Measurements from ENCODE around the gene ADGRD1. TPM values are rescaled to one million over a fixed set of nuclear protein-coding genes. Genes with fewer than 3 reads are reported as not detected.
A peak's percentile ranks its signal among the peaks of the same experiment; 100 is the strongest.
"Not testable (repeated sequence)": the region's sequence is repeated elsewhere in the genome, so short reads cannot be mapped to it uniquely, and the experiment has no call there.

Gene ADGRD1
- polyA plus RNA-seq, 6 donors from 2014 or later, result 0.26 to 6.6 (median 1.9) TPM

DNA sequence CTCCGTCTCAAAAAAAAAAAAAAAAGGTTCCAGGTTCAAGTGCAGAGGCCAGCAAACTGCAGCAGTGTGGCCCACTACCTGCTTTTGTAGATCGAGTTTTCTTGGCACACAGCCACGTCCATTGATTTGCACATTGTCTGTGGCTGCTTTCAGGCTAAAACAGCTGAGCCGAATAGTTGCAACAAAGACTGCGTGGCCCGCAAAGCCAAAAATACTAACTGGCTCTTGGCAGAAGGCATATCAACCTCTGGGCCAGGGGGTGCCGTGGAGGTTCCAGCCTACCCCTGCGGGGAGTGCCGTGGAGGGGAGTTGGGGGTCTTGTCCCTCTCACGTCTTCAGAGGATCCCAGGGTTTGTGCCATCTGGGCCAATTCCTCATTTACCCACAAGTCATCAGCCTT, 170.1 kb downstream of the ADGRD1 start:
- Mint-ChIP-seq H3K4me1 (peaks cover 0 to 2% (median 0%) of the 10 kb centered on the region in 3 donors), H3K27me3 (no peaks in the 10 kb centered on the region), H3K4me3 (no peak overlapping the region), H3K9me3 (no peaks in the 10 kb centered on the region), H3K27ac (no peak overlapping the region), H3K36me3 (no peaks in the 10 kb centered on the region)
- ATAC-seq (ENCODE audit: low read depth in 2 of 2), result no peak
- no peak for DNase-seq

DNA sequence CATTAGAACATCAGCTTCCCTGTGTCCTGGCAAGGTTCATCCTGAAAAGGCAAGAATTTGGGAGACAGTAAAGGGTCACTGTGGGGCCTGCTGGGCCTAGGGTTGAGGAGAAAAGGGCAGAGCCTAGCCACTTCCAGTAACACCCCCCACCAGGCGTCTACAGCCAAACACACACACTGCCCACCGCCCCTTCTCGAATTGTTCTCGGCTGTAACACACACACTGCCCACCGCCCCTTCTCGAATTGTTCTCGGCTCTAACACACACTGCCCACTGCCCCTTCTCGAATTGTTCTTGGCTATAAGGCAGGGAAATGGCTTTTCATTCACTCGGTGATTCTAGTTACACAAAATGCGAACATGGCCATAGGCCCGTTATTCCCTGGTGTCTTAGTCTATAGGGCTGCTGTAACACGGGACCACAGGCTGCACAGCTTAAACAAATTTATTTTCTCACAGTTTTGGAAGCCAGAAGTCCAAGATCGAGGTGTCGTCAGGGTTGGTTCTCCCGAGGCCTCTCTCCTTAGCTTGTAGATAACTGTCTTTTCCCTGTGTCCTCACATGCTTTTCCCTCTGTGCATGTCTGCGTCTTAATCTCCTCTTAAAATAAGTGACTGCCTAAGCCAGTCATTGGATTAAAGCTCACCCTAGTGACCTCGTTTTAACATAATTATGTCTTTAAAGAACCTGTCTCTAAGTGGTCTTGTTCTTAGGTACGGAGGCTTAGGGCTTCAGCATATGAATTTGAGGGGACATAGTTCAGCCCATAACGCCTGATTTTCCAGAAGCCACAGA, 171.0 kb downstream of the ADGRD1 start:
- Mint-ChIP-seq H3K27ac (peak overlapping the region in 2 of 6 donors; percentile 15 to 30), H3K4me3 (no peak overlapping the region), H3K4me1 (peaks cover 0 to 2% (median 0%) of the 10 kb centered on the region in 3 donors), H3K36me3 (no peaks in the 10 kb centered on the region), H3K27me3 (no peaks in the 10 kb centered on the region), H3K9me3 (no peaks in the 10 kb centered on the region)
- ATAC-seq (ENCODE audit: low read depth in 2 of 2) (no peak), DNase-seq (no peak)

- ATAC-seq (ENCODE audit: low read depth in 2 of 2) (no peak), DNase-seq (no peak)
- no peaks in the 10 kb centered on the region for H3K9me3 Mint-ChIP-seq
- peak overlapping the region in 2 of 6 donors; percentile 7 to 55 for H3K27ac Mint-ChIP-seq
- H3K27me3 Mint-ChIP-seq, result peaks cover 0 to under 1% (median 0%) of the 10 kb centered on the region in 3 donors
- peaks cover 0 to 2% (median 0%) of the 10 kb centered on the region in 3 donors for H3K4me1 Mint-ChIP-seq
- H3K36me3 Mint-ChIP-seq, result no peaks in the 10 kb centered on the region
- no peak overlapping the region for H3K4me3 Mint-ChIP-seq
These were observed 173.0 kb downstream of the ADGRD1 start for GRCh38 chr12:131126662-131127173.

- H3K4me3 Mint-ChIP-seq, result no peak overlapping the region
- peaks cover 4 to 11% (median 7%) of the 10 kb centered on the region in 3 donors for H3K4me1 Mint-ChIP-seq
- H3K27me3 Mint-ChIP-seq, result peaks cover 0 to 9% (median 0%) of the 10 kb centered on the region in 3 donors
- no peaks in the 10 kb centered on the region for H3K9me3 Mint-ChIP-seq
- no peak for ATAC-seq (ENCODE audit: low read depth in 2 of 2)
- no peak overlapping the region for H3K27ac Mint-ChIP-seq
- DNase-seq, result no peak
- H3K36me3 Mint-ChIP-seq, result no peaks in the 10 kb centered on the region
These were observed 174.8 kb downstream of the ADGRD1 start for GRCh38 chr12:131128556-131128955.

GRCh38 chr12:131128966-131129619, 175.4 kb downstream of the ADGRD1 start:
- not testable (repeated sequence) for DNase-seq; H3K36me3 Mint-ChIP-seq; H3K27me3 Mint-ChIP-seq; H3K9me3 Mint-ChIP-seq; ATAC-seq (ENCODE audit: low read depth in 2 of 2)
- Mint-ChIP-seq H3K4me3 (peak overlapping the region in 1 of 8 donors; percentile 62), H3K4me1 (peaks cover 4 to 11% (median 7%) of the 10 kb centered on the region in 3 donors), H3K27ac (peak overlapping the region in 1 of 6 donors; percentile 61)

DNA sequence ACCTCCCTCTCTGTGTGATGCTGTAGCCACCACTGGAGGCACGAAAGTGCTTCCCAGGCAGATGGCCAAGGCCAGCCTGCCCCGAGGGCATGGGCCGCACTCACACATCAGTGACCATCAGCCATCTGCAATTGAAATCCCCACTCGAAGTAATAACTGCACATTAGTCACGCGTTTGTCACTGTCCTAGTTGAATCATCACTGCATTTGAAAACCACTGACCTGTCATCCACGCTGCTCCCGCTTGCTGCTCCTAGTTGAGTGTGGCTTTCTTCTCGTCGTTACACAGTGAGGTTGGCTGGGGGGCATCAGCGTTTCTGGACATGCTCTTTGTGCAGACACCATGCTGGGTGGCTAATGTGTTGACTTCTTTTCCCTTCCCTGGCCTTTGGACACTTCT, 176.1 kb downstream of the ADGRD1 start:
- H3K36me3 Mint-ChIP-seq, result no peaks in the 10 kb centered on the region
- DNase-seq (no peak), ATAC-seq (ENCODE audit: low read depth in 2 of 2) (no peak)
- no peak overlapping the region for H3K4me3 Mint-ChIP-seq
- peaks cover 4 to 11% (median 7%) of the 10 kb centered on the region in 3 donors for H3K4me1 Mint-ChIP-seq
- no peaks in the 10 kb centered on the region for H3K9me3 Mint-ChIP-seq
- peaks cover 0 to 9% (median 0%) of the 10 kb centered on the region in 3 donors for H3K27me3 Mint-ChIP-seq
- H3K27ac Mint-ChIP-seq, result no peak overlapping the region

GRCh38 chr12:131130311-131130911, 176.7 kb downstream of the ADGRD1 start:
- Mint-ChIP-seq H3K27ac (no peak overlapping the region), H3K36me3 (no peaks in the 10 kb centered on the region), H3K4me3 (no peak overlapping the region), H3K27me3 (peaks cover 0 to 9% (median 0%) of the 10 kb centered on the region in 3 donors), H3K9me3 (no peaks in the 10 kb centered on the region), H3K4me1 (peaks cover 4 to 11% (median 7%) of the 10 kb centered on the region in 3 donors)
- DNase-seq, result no peak
- ATAC-seq (ENCODE audit: low read depth in 2 of 2), result no peak

DNA sequence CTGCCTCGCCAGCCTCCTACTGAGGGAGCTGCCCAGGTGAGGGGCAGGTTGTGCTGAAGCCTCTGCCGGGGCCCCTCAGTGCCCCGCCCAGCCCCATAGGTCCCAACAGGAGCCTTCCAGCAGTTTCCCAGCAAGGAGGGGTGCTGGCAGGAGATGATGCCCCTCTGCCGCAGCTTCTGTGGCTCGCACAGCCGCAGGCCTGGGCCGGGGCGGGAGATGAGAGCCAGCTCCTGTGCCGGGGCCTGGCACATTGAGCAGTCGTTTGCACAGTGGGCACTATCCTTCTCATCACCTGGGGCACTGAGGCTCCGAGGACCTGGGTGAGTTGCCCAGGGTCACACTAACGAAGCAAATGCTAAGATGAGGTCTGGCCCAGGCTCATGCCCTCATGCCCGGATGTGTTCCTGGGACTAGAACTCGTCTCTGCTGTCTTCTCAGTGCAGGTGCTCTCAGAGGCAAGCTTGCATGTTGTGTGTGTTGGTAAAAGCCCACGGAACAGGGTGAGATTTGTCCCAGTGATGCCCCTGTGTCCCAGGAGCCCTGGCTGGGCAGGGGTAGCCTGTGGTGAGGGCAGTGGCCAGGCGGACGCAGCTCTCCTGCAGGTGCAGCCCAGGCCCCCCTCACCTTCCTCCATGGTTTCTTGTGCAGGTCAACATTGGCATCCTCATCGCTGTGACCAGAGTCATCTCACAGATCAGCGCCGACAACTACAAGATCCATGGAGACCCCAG, 177.5 kb downstream of the ADGRD1 start:
- peaks cover 4 to 11% (median 7%) of the 10 kb centered on the region in 3 donors for H3K4me1 Mint-ChIP-seq
- H3K9me3 Mint-ChIP-seq, result no peaks in the 10 kb centered on the region
- no peaks in the 10 kb centered on the region for H3K36me3 Mint-ChIP-seq
- ATAC-seq (ENCODE audit: low read depth in 2 of 2), result no peak
- DNase-seq, result no peak
- H3K27me3 Mint-ChIP-seq, result peaks cover 0 to 9% (median 0%) of the 10 kb centered on the region in 3 donors
- no peak overlapping the region for H3K4me3 Mint-ChIP-seq
- H3K27ac Mint-ChIP-seq, result no peak overlapping the region

DNA sequence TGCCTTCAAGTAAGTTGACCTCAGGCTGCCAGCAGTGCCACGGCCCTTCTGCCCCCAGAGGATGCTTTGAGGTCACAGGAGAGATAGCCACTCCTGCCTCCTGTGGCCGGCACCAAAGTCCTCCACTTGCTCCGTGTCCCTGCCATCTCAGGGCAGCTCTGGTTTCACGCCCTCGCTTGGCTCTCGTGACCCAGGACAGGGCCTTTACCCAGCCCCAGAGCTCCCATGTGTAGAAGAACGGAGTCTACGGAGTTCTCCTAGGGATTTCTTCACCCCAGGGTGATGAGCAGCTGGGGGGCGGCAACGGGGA, 178.1 kb downstream of the ADGRD1 start:
- Mint-ChIP-seq H3K9me3 (no peaks in the 10 kb centered on the region), H3K4me1 (peaks cover 4 to 11% (median 7%) of the 10 kb centered on the region in 3 donors), H3K36me3 (no peaks in the 10 kb centered on the region), H3K27me3 (peaks cover 0 to 9% (median 0%) of the 10 kb centered on the region in 3 donors), H3K4me3 (no peak overlapping the region), H3K27ac (no peak overlapping the region)
- no peak for DNase-seq
- ATAC-seq (ENCODE audit: low read depth in 2 of 2), result no peak

GRCh38 chr12:131132118-131132892, 178.6 kb downstream of the ADGRD1 start:
- Mint-ChIP-seq H3K4me3 (peak overlapping the region in 1 of 8 donors; percentile 10), H3K27ac (peak overlapping the region in 3 of 6 donors; percentile 10 to 39 (median 39)), H3K4me1 (peaks cover 4 to 11% (median 5%) of the 10 kb centered on the region in 3 donors), H3K36me3 (no peaks in the 10 kb centered on the region), H3K27me3 (peaks cover 0 to 14% (median 0%) of the 10 kb centered on the region in 3 donors), H3K9me3 (no peaks in the 10 kb centered on the region)
- DNase-seq, result peak; percentile 63
- peak; percentile 76 to 77 for ATAC-seq (ENCODE audit: low read depth in 2 of 2)

DNA sequence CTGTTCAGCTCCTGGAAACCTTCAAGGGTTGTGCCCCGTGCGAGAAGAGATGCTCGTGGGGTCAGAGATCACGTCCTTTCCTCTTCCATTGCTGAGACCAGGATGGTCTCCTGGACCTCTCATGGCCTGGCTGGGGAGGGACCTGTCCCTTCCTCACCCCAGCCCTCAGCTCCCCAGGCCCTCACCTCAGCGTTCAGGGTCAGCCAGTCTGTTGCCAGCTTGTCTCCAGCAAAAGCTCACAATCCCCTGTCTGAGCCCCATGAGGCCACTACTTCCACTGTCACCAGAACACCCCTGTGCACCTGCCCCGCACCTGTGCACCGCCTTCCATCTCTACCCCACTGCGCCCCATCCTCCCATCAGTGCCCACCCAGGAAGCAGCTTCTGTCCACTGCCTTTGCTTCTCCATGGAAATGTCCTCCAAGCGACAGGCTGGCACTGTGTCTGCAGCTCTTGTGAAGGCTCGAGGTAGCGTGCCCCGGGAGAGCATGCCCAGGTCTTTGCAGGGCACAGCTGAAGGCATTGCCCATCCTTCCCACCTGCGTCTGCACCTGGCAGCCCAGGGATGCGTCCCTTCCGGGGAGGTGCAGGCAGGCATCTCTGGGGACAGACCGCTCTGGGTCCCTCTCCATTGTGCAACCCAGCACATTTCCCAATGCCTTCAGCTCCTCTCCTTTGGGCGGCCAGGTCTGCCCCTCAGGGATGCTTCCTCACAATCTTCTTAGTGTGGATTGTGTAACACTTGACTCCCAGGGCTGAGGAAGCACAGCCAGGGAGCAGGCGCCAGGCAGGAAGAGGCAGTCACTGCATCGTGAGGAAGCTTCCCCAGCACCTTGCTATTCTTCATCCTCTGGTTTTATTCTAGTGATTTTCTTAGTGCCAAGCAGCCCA, 179.6 kb downstream of the ADGRD1 start:
- ATAC-seq (ENCODE audit: low read depth in 2 of 2) (no peak), DNase-seq (no peak)
- Mint-ChIP-seq H3K36me3 (no peaks in the 10 kb centered on the region), H3K9me3 (no peaks in the 10 kb centered on the region), H3K4me1 (peaks cover 4 to 11% (median 4%) of the 10 kb centered on the region in 3 donors), H3K27ac (no peak overlapping the region), H3K27me3 (peaks cover 0 to 14% (median 0%) of the 10 kb centered on the region in 3 donors), H3K4me3 (no peak overlapping the region)

- Mint-ChIP-seq H3K27me3 (peaks cover 0 to 14% (median 0%) of the 10 kb centered on the region in 3 donors), H3K4me3 (no peak overlapping the region), H3K4me1 (peaks cover 4 to 11% (median 4%) of the 10 kb centered on the region in 3 donors), H3K36me3 (no peaks in the 10 kb centered on the region), H3K27ac (peak overlapping the region in 1 of 6 donors; percentile 33), H3K9me3 (no peaks in the 10 kb centered on the region)
- DNase-seq, result no peak
- ATAC-seq (ENCODE audit: low read depth in 2 of 2), result no peak
These were observed 180.3 kb downstream of the ADGRD1 start for GRCh38 chr12:131133994-131134393.

Measured in naive B cell (primary cell).